IMR-90 (cell line): ENCODE measurements around the gene HDGF.

ENCODE experiments used
- BHLHE40 ChIP-seq: fragments of 150-350 bp; IDR thresholded peaks from 2 replicates; pipeline ENCODE4 v1.6.1; 2016; ENCODE audit warnings: mild to moderate bottlenecking, low read depth, low read length
- CEBPB ChIP-seq: IDR thresholded peaks from 2 replicates; pipeline ENCODE4 v1.6.1; 2012; ENCODE audit warnings: low read depth, low read length, improper control_type of control experiment
- CHD1 ChIP-seq: IDR thresholded peaks from 2 replicates; pipeline ENCODE4 v1.6.1; 2012; ENCODE audit warnings: low read depth, low read length, improper control_type of control experiment
- FOS ChIP-seq: fragments of 150-350 bp; IDR thresholded peaks from 2 replicates; pipeline ENCODE4 v1.6.1; 2016; ENCODE audit warnings: low read depth, low read length
- NFE2L2 ChIP-seq: fragments of 150-350 bp; IDR thresholded peaks from 2 replicates; pipeline ENCODE4 v1.6.1; 2016; ENCODE audit warnings: low read depth, mild to moderate bottlenecking, low read length
- POLR2A ChIP-seq: IDR thresholded peaks from 2 replicates; pipeline ENCODE4 v1.6.1; 2012; ENCODE audit warnings: mild to moderate bottlenecking, low read depth, low read length
- RAD21 ChIP-seq: IDR thresholded peaks from 2 replicates; pipeline ENCODE4 v1.6.1; 2012; ENCODE audit warnings: low read length, improper control_type of control experiment
- RCOR1 ChIP-seq: IDR thresholded peaks from 2 replicates; pipeline ENCODE4 v1.6.1; 2012; ENCODE audit warnings: mild to moderate bottlenecking, low read length, improper control_type of control experiment; ENCODE audit not compliant: insufficient replicate concordance
- RFX5 ChIP-seq: IDR thresholded peaks from 2 replicates; pipeline ENCODE4 v1.8.0; 2012; ENCODE audit warnings: low read depth, mild to moderate bottlenecking, low read length, moderate library complexity
- TF ChIP-seq, protein P1 (sequence below): conservative IDR thresholded peaks from 2 replicates; pipeline ENCODE4 v1.5.1; 2012; ENCODE audit warnings: mild to moderate bottlenecking, low read depth, low read length, improper control_type of control experiment
- TF ChIP-seq, protein P2 (sequence below): fragments of 150-350 bp; IDR thresholded peaks from 2 replicates; pipeline ENCODE4 v1.6.1; 2016; ENCODE audit warnings: low read depth, mild to moderate bottlenecking, low read length, moderate library complexity, borderline replicate concordance
- TF ChIP-seq, protein P3 (sequence below): fragments of 150-350 bp; IDR thresholded peaks from 2 replicates; pipeline ENCODE4 v1.6.1; 2017; ENCODE audit warnings: mild to moderate bottlenecking, antibody characterized with exemption, low read length, low read depth

DNA sequence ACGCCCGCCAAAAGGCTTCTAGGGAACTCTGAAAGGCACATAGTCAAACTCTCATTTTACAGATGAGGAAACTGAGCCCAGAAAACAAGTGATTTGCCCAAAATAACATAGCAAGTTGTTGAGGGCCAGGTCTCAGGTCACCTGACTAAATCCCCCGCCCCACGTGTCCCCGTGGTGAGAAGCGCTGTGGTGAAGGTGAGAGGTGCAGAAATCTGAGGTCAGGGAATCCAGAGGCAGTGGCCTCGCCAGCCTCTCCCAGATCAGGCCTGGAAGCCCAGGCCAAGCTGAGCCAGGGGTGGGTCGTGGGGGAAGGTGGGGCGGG lies 5.1 kb downstream of the HDGF start:
- TF ChIP-seq CEBPB, result no peak
- TF ChIP-seq, protein P1, sequence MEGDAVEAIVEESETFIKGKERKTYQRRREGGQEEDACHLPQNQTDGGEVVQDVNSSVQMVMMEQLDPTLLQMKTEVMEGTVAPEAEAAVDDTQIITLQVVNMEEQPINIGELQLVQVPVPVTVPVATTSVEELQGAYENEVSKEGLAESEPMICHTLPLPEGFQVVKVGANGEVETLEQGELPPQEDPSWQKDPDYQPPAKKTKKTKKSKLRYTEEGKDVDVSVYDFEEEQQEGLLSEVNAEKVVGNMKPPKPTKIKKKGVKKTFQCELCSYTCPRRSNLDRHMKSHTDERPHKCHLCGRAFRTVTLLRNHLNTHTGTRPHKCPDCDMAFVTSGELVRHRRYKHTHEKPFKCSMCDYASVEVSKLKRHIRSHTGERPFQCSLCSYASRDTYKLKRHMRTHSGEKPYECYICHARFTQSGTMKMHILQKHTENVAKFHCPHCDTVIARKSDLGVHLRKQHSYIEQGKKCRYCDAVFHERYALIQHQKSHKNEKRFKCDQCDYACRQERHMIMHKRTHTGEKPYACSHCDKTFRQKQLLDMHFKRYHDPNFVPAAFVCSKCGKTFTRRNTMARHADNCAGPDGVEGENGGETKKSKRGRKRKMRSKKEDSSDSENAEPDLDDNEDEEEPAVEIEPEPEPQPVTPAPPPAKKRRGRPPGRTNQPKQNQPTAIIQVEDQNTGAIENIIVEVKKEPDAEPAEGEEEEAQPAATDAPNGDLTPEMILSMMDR, result no peak
- TF ChIP-seq CHD1, result no peak
- no peak for TF ChIP-seq FOS
- no peak for TF ChIP-seq RAD21
- TF ChIP-seq, protein P2, sequence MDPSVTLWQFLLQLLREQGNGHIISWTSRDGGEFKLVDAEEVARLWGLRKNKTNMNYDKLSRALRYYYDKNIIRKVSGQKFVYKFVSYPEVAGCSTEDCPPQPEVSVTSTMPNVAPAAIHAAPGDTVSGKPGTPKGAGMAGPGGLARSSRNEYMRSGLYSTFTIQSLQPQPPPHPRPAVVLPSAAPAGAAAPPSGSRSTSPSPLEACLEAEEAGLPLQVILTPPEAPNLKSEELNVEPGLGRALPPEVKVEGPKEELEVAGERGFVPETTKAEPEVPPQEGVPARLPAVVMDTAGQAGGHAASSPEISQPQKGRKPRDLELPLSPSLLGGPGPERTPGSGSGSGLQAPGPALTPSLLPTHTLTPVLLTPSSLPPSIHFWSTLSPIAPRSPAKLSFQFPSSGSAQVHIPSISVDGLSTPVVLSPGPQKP, result no peak
- TF ChIP-seq BHLHE40, result no peak
- no peak for TF ChIP-seq RFX5
- TF ChIP-seq, protein P3, sequence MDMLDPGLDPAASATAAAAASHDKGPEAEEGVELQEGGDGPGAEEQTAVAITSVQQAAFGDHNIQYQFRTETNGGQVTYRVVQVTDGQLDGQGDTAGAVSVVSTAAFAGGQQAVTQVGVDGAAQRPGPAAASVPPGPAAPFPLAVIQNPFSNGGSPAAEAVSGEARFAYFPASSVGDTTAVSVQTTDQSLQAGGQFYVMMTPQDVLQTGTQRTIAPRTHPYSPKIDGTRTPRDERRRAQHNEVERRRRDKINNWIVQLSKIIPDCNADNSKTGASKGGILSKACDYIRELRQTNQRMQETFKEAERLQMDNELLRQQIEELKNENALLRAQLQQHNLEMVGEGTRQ, result peak; percentile 85
- no peak for TF ChIP-seq POLR2A
- TF ChIP-seq RCOR1, result no peak
- TF ChIP-seq NFE2L2, result no peak
